GM19455 (cell line): Measurements from ENCODE around the gene GP1BA.

Source experiments
- ATAC-seq: cut with Tn5 transposase; IDR thresholded peaks from one replicate; pipeline ENCODE4 v1.9.1; 2021; ENCODE audit not compliant: unreplicated experiment

The GP1BA gene

GRCh38 chr17:4937553-4937952 is 5.5 kb downstream of the GP1BA start:
- ATAC-seq: no peak

GRCh38 chr17:4938069-4938491 is 6.0 kb downstream of the GP1BA start:
- ATAC-seq: no peak

- ATAC-seq: no peak
Observed at GRCh38 chr17:4938688-4939545, 6.8 kb downstream of the GP1BA start.

- ATAC-seq: peak; percentile 32
Observed at GRCh38 chr17:4939546-4939795, 7.4 kb downstream of the GP1BA start.

- ATAC-seq: peak; percentile 65
Observed at GRCh38 chr17:4939796-4940554, 7.9 kb downstream of the GP1BA start, which contains the start of the genes RNF167 and SLC25A11. RNF167 (plus strand) TSS chr17:4940268; CDS start chr17:4940910, 642 bp downstream. SLC25A11 (minus strand) TSS chr17:4940046; CDS start chr17:4939910, 136 bp downstream.

GRCh38 chr17:4940555-4941318 is 8.7 kb downstream of the GP1BA start:
- ATAC-seq: no peak

- ATAC-seq: no peak
Observed at GRCh38 chr17:4941319-4941610, 9.2 kb downstream of the GP1BA start.

- no peak for ATAC-seq
Observed at GRCh38 chr17:4942760-4943508, 10.9 kb downstream of the GP1BA start.

GRCh38 chr17:4944163-4944553 is 12.1 kb downstream of the GP1BA start:
- no peak for ATAC-seq

- no peak for ATAC-seq
Observed at GRCh38 chr17:4944554-4945175, 12.6 kb downstream of the GP1BA start.

GRCh38 chr17:4945176-4945943 is 13.3 kb downstream of the GP1BA start:
- no peak for ATAC-seq

- ATAC-seq: no peak
Observed at GRCh38 chr17:4945944-4946280, 13.8 kb downstream of the GP1BA start.

GRCh38 chr17:4946312-4946976 is 14.4 kb downstream of the GP1BA start:
- no peak for ATAC-seq

- ATAC-seq: no peak
Observed at GRCh38 chr17:4947010-4947410, 14.9 kb downstream of the GP1BA start.

GRCh38 chr17:4947411-4948165 is 15.5 kb downstream of the GP1BA start:
- ATAC-seq: peak; percentile 9

GRCh38 chr17:4948166-4948930 is 16.3 kb downstream of the GP1BA start, which contains the start of gene PFN1:
PFN1 (minus strand) TSS chr17:4948530; CDS start chr17:4948394, 136 bp downstream.
- peak; percentile 18 for ATAC-seq

GRCh38 chr17:4948931-4949320 is 16.8 kb downstream of the GP1BA start:
- peak; percentile 27 for ATAC-seq
